Calu3 (cell line): ENCODE data around the gene SMIM34. TPM values are rescaled to one million over a fixed set of nuclear protein-coding genes. Genes with fewer than 3 reads are reported as not detected.
"Not testable (repeated sequence)": the region's sequence is repeated elsewhere in the genome, so short reads cannot be mapped to it uniquely, and the experiment has no call there.

Experiments
- Bru-seq: library from RNA; stranded (reverse); fragments of 400-500 nt; gene quantifications from one replicate; lab custom pipeline; 2021; lab: Mats Ljungman, UMichigan
- BruChase-seq, 2 experiments: library from RNA; stranded (reverse); fragments of 400-500 nt; gene quantifications; one replicate each; lab custom pipeline; 2021; lab: Mats Ljungman, UMichigan
- BruUV-seq: library from RNA; stranded (reverse); fragments of 400-500 nt; replicated peaks from 2 replicates; lab custom pipeline; 2021; lab: Mats Ljungman, UMichigan
- CTCF ChIA-PET: fragments of 300-600 bp; sonication (Branson Sonifier 250); formaldehyde crosslinking; loops from one replicate; lab custom pipeline; 2022; ENCODE audit warnings: antibody characterized with exemption; lab: Charles Lee
- DNase-seq: peaks from one replicate; pipeline ENCODE4 v3.0.0; 2022
- H3K27ac Mint-ChIP-seq: one replicate; pipeline ENCODE4 v1.8.0; 2022; ENCODE audit warnings: mixed read lengths; ENCODE audit not compliant: unreplicated experiment
- H3K27me3 Mint-ChIP-seq: one replicate; pipeline ENCODE4 v1.8.0; 2022; ENCODE audit warnings: mixed read lengths; ENCODE audit not compliant: unreplicated experiment
- H3K36me3 Mint-ChIP-seq: one replicate; pipeline ENCODE4 v1.8.0; 2022; ENCODE audit warnings: mild to moderate bottlenecking, moderate library complexity, mixed read lengths; ENCODE audit not compliant: insufficient read depth, unreplicated experiment
- H3K4me1 Mint-ChIP-seq: one replicate; pipeline ENCODE4 v1.8.0; 2022; ENCODE audit warnings: mild to moderate bottlenecking, low read depth, mixed read lengths; ENCODE audit not compliant: unreplicated experiment
- H3K4me3 Mint-ChIP-seq: one replicate; pipeline ENCODE4 v1.8.0; 2022; ENCODE audit warnings: mild to moderate bottlenecking, low read depth, moderate library complexity, mixed read lengths; ENCODE audit not compliant: unreplicated experiment
- H3K9me3 Mint-ChIP-seq: one replicate; pipeline ENCODE4 v1.8.0; 2022; ENCODE audit warnings: low read depth, mixed read lengths; ENCODE audit not compliant: unreplicated experiment
- intact Hi-C: fragments of 100-400 bp; cut with micrococcal nuclease; formaldehyde crosslinking; loops from one replicate; pipeline ENCODE4 v1.10.0; 2022; ENCODE audit not compliant: unreplicated experiment
- long read RNA-seq: library from polyadenylated mRNA; stranded (forward); transcript quantifications from one replicate; pipeline ENCODE4 v2.0.0, GENCODE V29; 2022
- total RNA-seq: library from RNA; stranded (reverse); gene quantifications from 2 replicates; pipeline ENCODE4 v1.2.3, GENCODE V29; 2022

The SMIM34 gene
- total RNA-seq (not detected in 2 replicates), Bru-seq, nascent RNA (not detected), BruChase-seq, experiment 1, labeled RNA remaining after a 6-hour chase (not detected), BruChase-seq, experiment 2, labeled RNA remaining after a 2-hour chase (not detected)
- long read RNA-seq, result 0 reads

DNA sequence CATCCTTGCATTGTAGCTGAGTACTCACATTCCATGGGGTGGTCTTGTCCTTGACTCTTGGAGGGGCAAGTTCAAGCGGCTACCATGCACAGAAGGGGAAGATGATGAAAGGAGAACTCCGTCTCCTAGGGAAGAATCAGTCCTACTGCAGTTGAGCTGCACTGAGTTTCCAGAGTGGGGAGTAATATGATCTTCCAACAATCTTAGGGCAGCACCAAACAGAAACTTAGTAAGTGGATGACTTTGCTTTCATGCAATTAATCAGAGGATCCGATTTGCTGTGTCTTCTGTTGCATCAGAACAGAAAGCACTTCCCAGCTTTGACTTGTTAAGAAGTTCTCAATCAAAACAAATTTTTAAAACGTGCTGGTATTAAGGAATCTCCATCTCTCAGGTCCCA is at the start of gene SMIM34:
SMIM34 (minus strand) TSS at position 147 of the 400 bp plus-strand sequence; CDS start at position 35, 112 bp downstream.
- H3K36me3 Mint-ChIP-seq, H3K4me1 Mint-ChIP-seq, CTCF ChIA-PET, DNase-seq, H3K27ac Mint-ChIP-seq, H3K27me3 Mint-ChIP-seq, intact Hi-C loops, H3K9me3 Mint-ChIP-seq, BruUV-seq, H3K4me3 Mint-ChIP-seq: not testable (repeated sequence)

DNA sequence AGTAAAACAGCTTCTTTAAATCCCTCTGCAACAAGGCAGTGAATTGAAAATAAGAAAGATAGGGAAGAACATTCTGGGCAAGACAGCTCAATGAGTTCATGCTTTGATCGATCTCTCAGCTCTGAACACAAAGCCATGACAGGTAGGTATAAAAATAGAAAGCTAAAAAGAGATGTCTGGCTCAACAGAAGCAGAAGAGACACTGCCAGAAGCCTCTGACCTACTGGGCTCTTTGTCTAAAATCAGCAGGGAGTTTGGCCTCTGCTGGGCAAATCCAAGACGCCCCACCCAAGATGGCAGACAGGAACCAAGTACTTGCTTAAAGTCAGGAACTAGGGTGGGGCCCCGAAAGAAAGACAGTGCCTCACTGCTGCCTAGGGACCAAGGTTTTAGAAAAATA is 43.6 kb upstream of the SMIM34 start:
- H3K27ac Mint-ChIP-seq, H3K4me1 Mint-ChIP-seq, H3K27me3 Mint-ChIP-seq, intact Hi-C loops, H3K36me3 Mint-ChIP-seq, DNase-seq, H3K9me3 Mint-ChIP-seq, H3K4me3 Mint-ChIP-seq, CTCF ChIA-PET, BruUV-seq: not testable (repeated sequence)

GRCh38 chr21:34459426-34459825 is 35.7 kb upstream of the SMIM34 start:
- H3K36me3 Mint-ChIP-seq, H3K27me3 Mint-ChIP-seq, H3K4me1 Mint-ChIP-seq, H3K4me3 Mint-ChIP-seq, DNase-seq, CTCF ChIA-PET, BruUV-seq, H3K9me3 Mint-ChIP-seq, intact Hi-C loops, H3K27ac Mint-ChIP-seq: not testable (repeated sequence)

GRCh38 chr21:34458266-34458665 is 34.5 kb upstream of the SMIM34 start:
- H3K4me3 Mint-ChIP-seq, H3K27ac Mint-ChIP-seq, H3K9me3 Mint-ChIP-seq, H3K27me3 Mint-ChIP-seq, CTCF ChIA-PET, H3K4me1 Mint-ChIP-seq, intact Hi-C loops, H3K36me3 Mint-ChIP-seq, BruUV-seq, DNase-seq: not testable (repeated sequence)

GRCh38 chr21:34456180-34456579 is 32.4 kb upstream of the SMIM34 start:
- CTCF ChIA-PET, H3K36me3 Mint-ChIP-seq, H3K4me3 Mint-ChIP-seq, H3K9me3 Mint-ChIP-seq, H3K4me1 Mint-ChIP-seq, H3K27ac Mint-ChIP-seq, H3K27me3 Mint-ChIP-seq, DNase-seq, intact Hi-C loops, BruUV-seq: not testable (repeated sequence)

DNA sequence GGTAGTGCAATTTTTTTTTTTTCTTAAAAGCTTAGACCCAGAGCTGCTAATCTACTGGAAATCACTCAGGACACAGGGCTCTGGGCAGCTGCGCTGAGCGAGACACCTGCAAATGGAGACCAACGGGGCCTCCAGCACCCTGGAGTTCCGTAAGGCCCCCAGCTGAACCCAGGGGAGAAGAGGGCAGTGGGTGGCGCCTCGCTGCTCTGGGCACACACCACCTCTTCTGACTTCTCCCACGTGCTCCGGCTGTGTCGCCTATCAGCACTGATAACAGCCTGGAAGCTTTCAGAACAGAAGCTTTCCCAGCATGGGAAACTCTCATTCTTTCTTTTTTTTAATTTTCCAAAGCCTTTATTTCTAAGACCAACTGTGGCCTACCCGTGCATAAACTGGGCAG is 31.9 kb upstream of the SMIM34 start:
- H3K36me3 Mint-ChIP-seq, DNase-seq, H3K27ac Mint-ChIP-seq, BruUV-seq, H3K9me3 Mint-ChIP-seq, CTCF ChIA-PET, H3K4me1 Mint-ChIP-seq, H3K4me3 Mint-ChIP-seq, H3K27me3 Mint-ChIP-seq, intact Hi-C loops: not testable (repeated sequence)

DNA sequence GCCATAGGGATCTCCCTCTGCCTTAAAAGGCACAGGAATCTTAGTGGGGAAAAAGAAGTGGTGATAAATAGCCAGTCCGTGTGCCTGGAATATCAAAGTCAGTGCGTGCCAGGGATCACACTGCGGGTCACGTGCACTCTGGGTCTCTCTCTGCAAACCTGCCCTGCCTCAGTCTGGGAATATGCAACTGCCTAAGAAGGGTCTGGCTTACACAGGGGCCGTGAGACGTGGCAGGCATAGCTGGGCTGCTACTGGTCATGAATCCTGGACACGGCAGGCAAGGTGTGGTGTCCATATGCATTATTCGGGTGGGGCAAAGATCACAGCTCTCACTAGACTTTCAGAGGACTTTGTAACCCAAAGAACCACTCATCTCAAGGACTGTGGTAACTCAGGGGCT is 23.3 kb upstream of the SMIM34 start:
- CTCF ChIA-PET, intact Hi-C loops, H3K27me3 Mint-ChIP-seq, H3K36me3 Mint-ChIP-seq, H3K27ac Mint-ChIP-seq, H3K9me3 Mint-ChIP-seq, BruUV-seq, H3K4me3 Mint-ChIP-seq, DNase-seq, H3K4me1 Mint-ChIP-seq: not testable (repeated sequence)

DNA sequence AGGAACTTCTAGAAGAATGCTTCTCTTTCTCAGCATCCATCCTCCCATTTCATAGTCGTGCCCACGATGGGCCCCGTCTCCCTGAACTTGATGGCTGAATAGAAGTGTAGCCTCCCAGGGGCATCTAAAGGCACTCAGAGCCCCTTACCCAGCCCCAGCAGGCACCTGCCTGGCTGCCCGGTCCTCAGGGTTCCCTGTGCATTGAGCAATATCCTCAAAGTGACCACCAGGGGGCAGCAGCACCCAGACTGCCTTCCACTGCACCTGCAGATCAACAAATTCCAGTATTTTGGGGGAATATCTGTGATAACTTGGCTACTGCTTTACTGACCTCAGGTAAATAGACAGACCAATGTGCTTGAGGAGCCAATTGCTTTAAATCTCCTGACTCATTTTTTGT is 19.7 kb upstream of the SMIM34 start:
- intact Hi-C loops, CTCF ChIA-PET: not testable (repeated sequence)

GRCh38 chr21:34429710-34430109 is 6.0 kb upstream of the SMIM34 start:
- H3K9me3 Mint-ChIP-seq, DNase-seq, BruUV-seq, CTCF ChIA-PET, intact Hi-C loops, H3K4me1 Mint-ChIP-seq, H3K36me3 Mint-ChIP-seq, H3K4me3 Mint-ChIP-seq, H3K27me3 Mint-ChIP-seq, H3K27ac Mint-ChIP-seq: not testable (repeated sequence)

More for the DNA sequence above, 19.7 kb upstream of the SMIM34 start:
- H3K27me3 Mint-ChIP-seq, H3K36me3 Mint-ChIP-seq, H3K9me3 Mint-ChIP-seq, DNase-seq, H3K27ac Mint-ChIP-seq, H3K4me3 Mint-ChIP-seq, BruUV-seq, H3K4me1 Mint-ChIP-seq: not testable (repeated sequence)

- H3K4me3 Mint-ChIP-seq, H3K36me3 Mint-ChIP-seq, BruUV-seq, H3K4me1 Mint-ChIP-seq, H3K9me3 Mint-ChIP-seq, intact Hi-C loops, DNase-seq, H3K27ac Mint-ChIP-seq, CTCF ChIA-PET, H3K27me3 Mint-ChIP-seq: not testable (repeated sequence)
Measured at GRCh38 chr21:34428441-34428840, 4.7 kb upstream of the SMIM34 start.
